Spleen (tissue), 7 donors: ENCODE data around the gene ARF6.

Experiments used
- CTCF ChIP-seq, 11 experiments: fragments of 200-600 bp in 7 of 11; fragments of 450-650 bp in 4 of 11; sonication (generic) in 4 of 11; IDR thresholded peaks in 8 of 11; conservative IDR thresholded peaks in 3 of 11; 1 replicate in 7 of 11; 2 replicates in 4 of 11; pipeline versions ENCODE4 v1.4.0 to v1.8.0; 2016 to 2021; ENCODE audit warnings: antibody characterized with exemption in 11 of 11, inconsistent platforms in 4 of 11, mild to moderate bottlenecking in 1 of 11
- POLR2A ChIP-seq, 3 donors: fragments of 450-650 bp; IDR thresholded peaks; one replicate each; pipeline ENCODE4 v1.5.1; 2017; ENCODE audit warnings: antibody characterized with exemption in 3 of 3, mild to moderate bottlenecking in 1 of 3
- POLR2AphosphoS5 ChIP-seq, 3 donors: sonication (generic); formaldehyde crosslinking; IDR thresholded peaks; one replicate each; pipeline ENCODE4 v1.5.1; 2017; ENCODE audit warnings: antibody characterized with exemption in 3 of 3
- donor health status: DM: no; HTN: no; CAD: no; lungs with moderate emphysema.
- donor health status: DM: no; HTN: no; CAD: no.
- donor health status: DM: no; HTN: no; CAD: no.

GRCh38 chr14:49861699-49862088, 31.2 kb upstream of the ARF6 start:
- peak in 1 of 11 experiments; percentile 7 for TF ChIP-seq CTCF (IDR thresholded peaks at IDR 0.05 in 8 of 11, conservative IDR thresholded peaks at IDR 0.05 in 3 of 11)
- peak in 2 of 3 donors; percentile 67 to 77 for TF ChIP-seq POLR2AphosphoS5 (IDR thresholded peaks at IDR 0.05)
- peak in 1 of 3 donors; percentile 37 for TF ChIP-seq POLR2A (IDR thresholded peaks at IDR 0.05)
